HUES64 (cell line): ENCODE data around the gene STAC2.

Source experiments
- H3K27ac ChIP-seq: 2 replicates; pipeline ENCODE4 v1.7.0; 2013; ENCODE audit warnings: low read depth, low read length, inconsistent platforms
- H3K27me3 ChIP-seq: 2 replicates; pipeline ENCODE4 v1.6.1; 2013; ENCODE audit warnings: mild to moderate bottlenecking, low read length; ENCODE audit not compliant: insufficient read depth
- H3K36me3 ChIP-seq: 2 replicates; pipeline ENCODE4 v1.6.1; 2013; ENCODE audit warnings: mild to moderate bottlenecking, low read length; ENCODE audit not compliant: insufficient read depth
- H3K4me1 ChIP-seq: 2 replicates; pipeline ENCODE4 v1.6.1; 2013; ENCODE audit warnings: mild to moderate bottlenecking, low read length, moderate library complexity; ENCODE audit not compliant: insufficient read depth
- H3K4me3 ChIP-seq: 2 replicates; pipeline ENCODE4 v1.5.1; 2013; ENCODE audit warnings: mild to moderate bottlenecking, low read length, moderate library complexity
- H3K9ac ChIP-seq: 2 replicates; pipeline ENCODE4 v1.6.1; 2013; ENCODE audit warnings: mild to moderate bottlenecking, low read depth, low read length
- H3K9me3 ChIP-seq: 2 replicates; pipeline ENCODE4 v1.6.1; 2013; ENCODE audit warnings: low read depth, low read length; ENCODE audit not compliant: insufficient read depth
- WGBS: fragments of 150-250, 120-280 bp; methylation state at CpG from one replicate; pipeline ENCODE4 v1.1.7; 2013; ENCODE audit warnings: missing lambda C conversion rate; 5-methylcytosine and 5-hydroxymethylcytosine counted together

The STAC2 gene

DNA sequence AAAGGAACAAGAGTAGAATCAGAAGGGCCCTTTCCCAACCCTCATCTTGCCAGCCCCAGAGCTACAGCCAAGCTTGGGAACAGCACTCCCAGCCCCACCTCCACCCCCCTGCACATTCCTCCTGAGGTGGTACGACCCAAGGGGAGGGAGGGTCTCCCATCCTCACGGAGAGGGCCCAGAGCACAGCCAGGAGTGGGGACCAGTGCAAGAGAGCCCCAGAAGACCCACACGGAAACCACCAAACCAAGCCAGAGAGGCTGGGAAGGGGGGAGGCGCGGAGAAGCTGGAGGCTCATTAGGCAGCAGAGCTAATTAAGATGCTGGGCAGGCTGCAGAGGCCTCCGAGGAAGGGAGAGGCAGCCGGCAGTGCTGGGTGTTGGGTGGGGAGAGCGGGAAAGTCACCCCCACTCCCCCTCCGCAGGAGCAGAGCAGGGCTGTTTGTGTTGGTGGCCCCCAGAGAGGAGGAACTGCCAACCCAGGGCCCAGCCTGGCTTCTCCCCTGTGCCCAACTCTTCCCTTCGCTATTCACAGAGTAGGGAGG is 30.7 kb downstream of the STAC2 start:
- Histone ChIP-seq H3K9ac (no peak overlapping the region), H3K27me3 (no peaks in the 10 kb centered on the region), H3K36me3 (peaks cover 41% of the 10 kb centered on the region), H3K4me1 (peaks cover 18% of the 10 kb centered on the region), H3K9me3 (no peaks in the 10 kb centered on the region), H3K27ac (peak overlapping the region; percentile 14), H3K4me3 (peak overlapping the region; percentile 79)
- 22% methylated on average over 5 of the region's 10 CpGs for WGBS

DNA sequence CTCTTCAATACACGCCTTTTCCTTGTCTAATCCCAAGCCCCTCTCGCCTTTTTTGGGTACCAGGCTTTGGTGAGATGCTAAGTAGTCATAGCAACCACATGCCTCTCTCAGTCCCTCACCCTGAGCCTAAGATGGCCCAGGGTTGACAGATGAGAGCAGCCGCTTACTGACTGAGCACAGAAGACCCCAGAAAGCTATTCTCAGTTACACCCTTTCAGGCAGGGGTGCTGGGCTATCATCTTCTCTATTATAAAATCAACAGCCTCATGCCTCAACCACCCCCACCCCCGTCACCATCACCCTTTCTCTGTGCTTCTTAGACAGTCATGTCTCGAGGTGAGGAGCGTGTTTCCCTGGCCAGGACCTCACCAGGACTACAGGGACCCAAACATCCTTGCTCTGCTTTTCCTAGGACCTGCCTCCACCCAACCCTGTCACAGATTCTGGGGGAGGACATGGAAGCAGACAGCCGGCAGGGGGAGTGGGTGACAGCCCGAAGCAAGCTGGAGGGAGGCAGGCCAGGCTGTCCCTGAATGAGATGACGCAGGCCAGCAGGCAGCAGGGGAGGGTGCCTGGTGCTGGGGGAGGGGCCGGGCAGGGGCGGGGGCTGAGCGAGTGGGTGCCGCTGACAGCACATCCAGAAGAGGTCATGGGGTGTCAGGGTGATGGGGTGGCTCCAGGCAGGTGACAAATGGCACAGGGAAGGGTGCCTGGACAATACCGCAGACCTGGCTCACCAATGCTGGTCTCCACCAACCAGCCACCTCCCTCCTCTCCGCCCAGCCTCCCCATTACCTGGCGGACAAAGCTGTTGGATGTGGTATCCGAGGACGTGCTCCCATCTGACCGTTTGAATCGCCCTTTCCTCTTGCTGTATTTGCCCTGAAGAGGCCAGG is 31.4 kb downstream of the STAC2 start:
- peak overlapping the region; percentile 79 for H3K4me3 ChIP-seq
- H3K36me3 ChIP-seq, result peaks cover 42% of the 10 kb centered on the region
- H3K9ac ChIP-seq, result no peak overlapping the region
- H3K9me3 ChIP-seq, result no peaks in the 10 kb centered on the region
- H3K27me3 ChIP-seq, result no peaks in the 10 kb centered on the region
- peaks cover 18% of the 10 kb centered on the region for H3K4me1 ChIP-seq
- 33% methylated on average over 20 of the region's 20 CpGs for WGBS
- peak overlapping the region; percentile 14; the same call in 1 of the 2 replicates for H3K27ac ChIP-seq

- 87% methylated on average over 9 of the region's 10 CpGs for WGBS
These were observed 32.4 kb downstream of the STAC2 start for GRCh38 chr17:39193346-39193745.

DNA sequence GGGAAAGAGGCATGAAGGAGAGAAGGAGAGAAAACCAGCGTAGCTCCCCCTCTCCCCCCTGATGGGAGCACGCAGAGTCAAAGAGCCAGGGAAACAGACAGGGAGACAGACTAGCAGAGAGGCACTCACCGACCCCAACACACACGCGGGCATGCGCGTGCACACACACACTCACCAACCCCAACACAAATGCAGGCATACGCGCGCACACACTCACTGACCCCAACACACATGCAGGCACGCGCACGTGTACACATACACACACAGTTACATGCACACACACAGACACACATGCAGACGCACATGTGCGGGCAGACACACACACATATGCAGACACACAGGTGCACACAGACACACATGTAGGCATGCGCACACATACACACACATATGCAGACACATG is 32.8 kb downstream of the STAC2 start:
- 95% methylated on average over 16 of the region's 16 CpGs for WGBS
- Histone ChIP-seq H3K27ac (no peak overlapping the region), H3K9me3 (no peaks in the 10 kb centered on the region)

More at GRCh38 chr17:39193346-39193745, 32.4 kb downstream of the STAC2 start:
- Histone ChIP-seq H3K27me3 (no peaks in the 10 kb centered on the region), H3K36me3 (peaks cover 48% of the 10 kb centered on the region), H3K9me3 (no peaks in the 10 kb centered on the region), H3K4me3 (no peak overlapping the region), H3K27ac (no peak overlapping the region), H3K4me1 (peaks cover 18% of the 10 kb centered on the region), H3K9ac (no peak overlapping the region)

DNA sequence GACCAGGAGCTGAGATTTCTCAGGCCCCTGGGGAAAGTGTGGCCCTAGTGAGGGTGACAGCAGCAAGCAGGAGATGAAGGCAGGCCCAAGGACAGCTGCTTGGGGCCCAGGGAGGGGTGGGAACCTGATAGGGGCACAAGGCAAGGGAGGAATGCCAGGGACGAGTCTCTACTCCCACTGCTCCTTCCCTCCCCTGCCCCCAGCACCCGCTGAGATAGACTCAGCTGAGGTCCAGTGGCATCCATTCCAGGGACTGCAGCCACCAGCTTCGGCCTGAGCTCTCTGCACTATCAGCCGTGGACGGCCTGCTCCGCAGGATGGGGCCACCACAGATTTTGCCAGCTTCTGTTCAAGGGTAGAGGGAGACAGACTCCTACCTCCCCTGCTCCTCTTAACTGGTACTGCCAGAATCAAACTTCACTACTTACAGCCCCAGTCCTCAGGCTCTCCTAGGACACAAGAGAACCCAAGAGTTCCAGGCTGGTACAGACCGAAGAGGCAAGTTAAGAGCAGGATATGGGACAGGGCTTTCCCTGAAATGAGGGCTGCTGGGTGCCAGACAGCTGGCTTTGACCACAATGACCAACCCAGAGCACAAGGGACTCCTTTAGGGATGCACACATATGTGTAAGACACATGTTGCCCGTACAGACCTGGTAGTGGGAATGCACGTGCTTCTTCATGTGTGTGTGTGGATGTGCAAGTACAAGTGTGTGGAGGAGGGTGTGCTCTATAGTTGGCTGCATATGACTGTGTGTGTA is 33.8 kb downstream of the STAC2 start:
- Histone ChIP-seq H3K9ac (no peak overlapping the region), H3K27ac (no peak overlapping the region), H3K27me3 (no peaks in the 10 kb centered on the region), H3K9me3 (no peaks in the 10 kb centered on the region), H3K4me1 (peaks cover 18% of the 10 kb centered on the region), H3K4me3 (no peak overlapping the region), H3K36me3 (peaks cover 62% of the 10 kb centered on the region)
- WGBS, result 90% methylated on average over 9 of the region's 9 CpGs

More for the DNA sequence above, 32.8 kb downstream of the STAC2 start:
- H3K4me1 ChIP-seq, result peaks cover 18% of the 10 kb centered on the region
- H3K4me3 ChIP-seq, result no peak overlapping the region
- peaks cover 52% of the 10 kb centered on the region for H3K36me3 ChIP-seq
- no peaks in the 10 kb centered on the region for H3K27me3 ChIP-seq
- no peak overlapping the region for H3K9ac ChIP-seq

DNA sequence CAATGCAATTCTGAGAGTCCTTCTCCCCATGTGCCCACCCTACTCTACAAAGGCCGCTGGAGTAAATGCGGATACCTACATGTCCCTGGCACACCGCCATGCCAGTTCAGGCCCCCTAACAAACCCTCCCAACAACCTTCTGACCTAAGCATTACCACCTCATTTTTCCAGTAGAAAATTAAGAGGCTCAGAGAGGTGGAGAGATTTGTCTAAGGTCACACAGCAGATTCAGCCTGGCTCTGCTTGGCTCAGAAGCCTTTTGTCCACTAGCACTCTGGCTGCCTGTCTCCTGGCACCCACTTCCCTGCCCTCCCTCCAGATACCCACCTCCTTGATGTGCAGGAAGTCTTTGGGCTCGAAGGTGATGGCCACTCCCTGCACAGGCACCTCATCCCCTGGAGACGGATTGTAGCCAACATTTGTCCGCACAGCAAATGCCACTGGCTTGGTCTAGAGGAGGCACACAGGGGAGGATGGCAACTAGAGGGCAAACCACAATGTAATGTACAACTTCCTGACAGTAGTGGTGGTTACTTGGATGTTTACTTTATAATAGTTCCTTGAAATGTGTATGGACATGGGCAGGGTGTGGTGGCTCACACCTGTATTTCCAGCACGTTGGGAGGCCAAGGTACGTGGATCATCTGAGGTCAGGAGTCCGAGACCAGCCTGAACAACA is 38.5 kb downstream of the STAC2 start:
- Histone ChIP-seq H3K4me3 (no peak overlapping the region), H3K27me3 (no peaks in the 10 kb centered on the region), H3K4me1 (no peaks in the 10 kb centered on the region), H3K9ac (no peak overlapping the region), H3K9me3 (no peaks in the 10 kb centered on the region), H3K36me3 (peaks cover 86% of the 10 kb centered on the region), H3K27ac (no peak overlapping the region)
- WGBS, result 95% methylated on average over 9 of the region's 9 CpGs

DNA sequence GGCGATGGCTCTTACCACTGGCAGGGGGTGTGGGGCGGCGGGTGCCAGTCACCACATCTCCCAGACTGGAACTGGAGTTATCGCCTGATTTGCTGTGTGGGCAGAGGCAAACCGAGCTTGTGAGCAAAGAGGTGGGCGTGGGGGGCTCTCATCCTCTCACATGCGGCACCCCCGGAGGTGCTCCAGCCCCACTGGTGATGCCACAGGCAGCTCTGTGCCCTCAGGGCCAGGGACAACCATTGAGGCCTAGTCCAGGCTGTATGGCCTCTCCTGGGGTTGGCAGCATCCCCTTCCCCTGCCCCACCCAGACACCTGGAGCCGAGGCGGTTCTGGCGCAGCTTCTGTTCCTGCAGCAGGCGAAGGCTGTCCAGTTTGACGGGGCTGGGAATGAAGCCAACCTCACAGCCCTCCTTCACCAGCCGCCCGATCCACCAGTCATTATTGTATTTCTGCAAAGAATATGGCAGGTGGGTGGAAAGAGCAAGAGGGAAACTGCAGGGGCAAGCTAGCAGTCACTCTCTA is 39.2 kb downstream of the STAC2 start:
- no peak overlapping the region for H3K9ac ChIP-seq
- no peak overlapping the region for H3K4me3 ChIP-seq
- H3K36me3 ChIP-seq, result peaks cover 80% of the 10 kb centered on the region
- H3K27ac ChIP-seq, result no peak overlapping the region
- no peaks in the 10 kb centered on the region for H3K9me3 ChIP-seq
- WGBS, result 95% methylated on average over 15 of the region's 15 CpGs
- H3K4me1 ChIP-seq, result no peaks in the 10 kb centered on the region
- no peaks in the 10 kb centered on the region for H3K27me3 ChIP-seq

DNA sequence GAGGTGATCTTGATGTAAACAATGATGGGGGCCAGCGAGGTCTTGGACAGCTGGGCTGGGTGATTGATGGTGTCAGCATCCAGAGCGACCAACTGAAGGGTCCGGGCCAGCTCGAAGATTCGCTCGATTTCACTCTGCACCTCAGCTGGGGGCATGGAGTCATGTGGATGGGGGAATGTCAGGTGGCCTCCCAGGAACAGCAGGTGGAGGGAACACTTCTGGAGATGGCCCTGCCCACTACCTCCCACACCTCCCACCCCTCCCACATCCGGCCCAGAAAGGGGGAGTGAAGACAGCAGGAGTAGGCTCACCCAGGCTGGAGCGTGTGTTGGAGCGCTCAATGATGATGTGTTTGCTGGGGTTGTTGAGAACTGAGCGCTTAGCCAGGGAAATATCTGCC is 42.0 kb downstream of the STAC2 start:
- 91% methylated on average over 10 of the region's 10 CpGs for WGBS
- peaks cover 74% of the 10 kb centered on the region for H3K36me3 ChIP-seq
- H3K27me3 ChIP-seq, result no peaks in the 10 kb centered on the region
- H3K9ac ChIP-seq, result no peak overlapping the region
- no peaks in the 10 kb centered on the region for H3K4me1 ChIP-seq
- H3K9me3 ChIP-seq, result no peaks in the 10 kb centered on the region
- H3K27ac ChIP-seq, result no peak overlapping the region
- H3K4me3 ChIP-seq, result no peak overlapping the region

GRCh38 chr17:39183045-39183444 is 42.7 kb downstream of the STAC2 start:
- Histone ChIP-seq H3K27ac (no peak overlapping the region), H3K9ac (no peak overlapping the region), H3K9me3 (no peaks in the 10 kb centered on the region), H3K36me3 (peaks cover 72% of the 10 kb centered on the region), H3K4me1 (no peaks in the 10 kb centered on the region), H3K4me3 (no peak overlapping the region), H3K27me3 (no peaks in the 10 kb centered on the region)
- WGBS, result 92% methylated on average over 5 of the region's 5 CpGs

GRCh38 chr17:39181303-39181702 is 44.4 kb downstream of the STAC2 start:
- Histone ChIP-seq H3K27me3 (no peaks in the 10 kb centered on the region), H3K4me1 (no peaks in the 10 kb centered on the region), H3K27ac (no peak overlapping the region), H3K9me3 (no peaks in the 10 kb centered on the region), H3K4me3 (no peak overlapping the region), H3K36me3 (peaks cover 63% of the 10 kb centered on the region), H3K9ac (no peak overlapping the region)
- 96% methylated on average over 5 of the region's 5 CpGs for WGBS
